COLO668 (cell line): Measurements from ENCODE around the gene TFDP1.
A peak's percentile ranks its signal among the peaks of the same experiment; 100 is the strongest.
"Not testable (repeated sequence)": the region's sequence is repeated elsewhere in the genome, so short reads cannot be mapped to it uniquely, and the experiment has no call there.

Source experiments
- DNase-seq: peaks from one replicate; lab custom pipeline; 2025; ENCODE audit not compliant: unreplicated experiment; lab: John Stamatoyannopoulos, UW

Gene TFDP1

GRCh38 chr13:113610266-113610665 lies 25.7 kb downstream of the TFDP1 start:
- DNase-seq, result no peak

- DNase-seq, result no peak
Observed at GRCh38 chr13:113611996-113612395, 27.4 kb downstream of the TFDP1 start.

GRCh38 chr13:113612607-113613006 lies 28.1 kb downstream of the TFDP1 start:
- no peak for DNase-seq

- no peak for DNase-seq
Observed at GRCh38 chr13:113613789-113614379, 29.3 kb downstream of the TFDP1 start.

GRCh38 chr13:113616281-113616906 lies 31.8 kb downstream of the TFDP1 start:
- no peak for DNase-seq

GRCh38 chr13:113616991-113617749 lies 32.6 kb downstream of the TFDP1 start:
- peak; percentile 70 for DNase-seq

GRCh38 chr13:113617961-113618360 lies 33.4 kb downstream of the TFDP1 start:
- DNase-seq, result no peak

GRCh38 chr13:113618455-113618854 lies 33.9 kb downstream of the TFDP1 start:
- DNase-seq, result no peak

GRCh38 chr13:113620036-113620796 lies 35.7 kb downstream of the TFDP1 start:
- no peak for DNase-seq

GRCh38 chr13:113621046-113621445 lies 36.5 kb downstream of the TFDP1 start:
- no peak for DNase-seq

GRCh38 chr13:113621498-113621897 lies 36.9 kb downstream of the TFDP1 start:
- peak; percentile 32 for DNase-seq

- DNase-seq, result not testable (repeated sequence)
Observed at GRCh38 chr13:113621986-113622550, 37.5 kb downstream of the TFDP1 start.

GRCh38 chr13:113622791-113623490 lies 38.4 kb downstream of the TFDP1 start:
- no peak for DNase-seq

- no peak for DNase-seq
Observed at GRCh38 chr13:113623491-113624234, 39.1 kb downstream of the TFDP1 start.

- DNase-seq, result no peak
Observed at GRCh38 chr13:113624235-113624587, 39.7 kb downstream of the TFDP1 start.

- DNase-seq, result not testable (repeated sequence)
Observed at GRCh38 chr13:113624640-113625304, 40.2 kb downstream of the TFDP1 start.

- DNase-seq, result no peak
Observed at GRCh38 chr13:113625965-113626721, 41.6 kb downstream of the TFDP1 start.

GRCh38 chr13:113627136-113627535 lies 42.6 kb downstream of the TFDP1 start:
- DNase-seq, result no peak
